SKM-1 (cell line): ENCODE data around the gene CTNNA3.

Source experiments
- DNase-seq: peaks from one replicate; lab custom pipeline; 2025; ENCODE audit not compliant: unreplicated experiment; lab: John Stamatoyannopoulos, UW

CTNNA3 gene

DNA sequence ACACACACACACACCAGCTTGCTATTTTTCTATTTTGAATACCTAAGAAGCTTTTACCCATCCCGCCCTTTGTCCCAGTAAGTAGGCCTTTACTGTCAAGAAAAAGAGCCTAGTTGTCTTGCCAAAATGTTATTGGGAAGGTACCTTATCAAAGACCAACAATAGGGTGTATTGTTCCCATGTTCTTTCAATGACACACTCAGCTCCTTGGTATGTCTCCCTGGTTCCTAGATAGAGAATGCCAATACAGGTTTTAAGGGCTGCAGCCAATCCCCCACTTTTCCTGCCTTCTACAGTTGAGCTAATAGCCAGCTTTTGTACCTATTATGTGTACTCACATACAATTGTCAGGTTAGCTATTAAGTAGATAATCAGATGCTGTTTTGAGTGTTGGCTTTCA lies 862.1 kb downstream of the CTNNA3 start:
- no peak for DNase-seq

- DNase-seq = no peak
Measured at GRCh38 chr10:66832781-66833422, 863.1 kb downstream of the CTNNA3 start.

GRCh38 chr10:66828957-66829356 lies 867.0 kb downstream of the CTNNA3 start:
- no peak for DNase-seq

DNA sequence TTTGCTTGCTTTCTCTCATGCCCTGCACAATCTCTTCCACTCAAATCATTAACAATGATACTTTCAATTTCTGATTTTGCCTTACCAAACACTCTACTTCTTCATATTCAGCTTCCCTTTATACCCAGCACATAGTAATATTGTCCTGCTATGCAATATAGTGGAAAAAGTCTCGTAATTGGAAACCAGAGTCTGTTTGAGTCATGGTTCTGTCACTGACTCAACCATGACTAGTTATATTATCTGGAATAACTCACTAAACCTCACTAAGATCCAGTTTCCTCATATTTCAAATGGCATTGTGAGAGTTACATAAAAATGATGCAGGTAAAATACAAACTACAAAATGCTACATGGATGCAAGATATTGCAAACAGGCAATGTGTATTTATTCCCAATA lies 868.6 kb downstream of the CTNNA3 start:
- DNase-seq = no peak

DNA sequence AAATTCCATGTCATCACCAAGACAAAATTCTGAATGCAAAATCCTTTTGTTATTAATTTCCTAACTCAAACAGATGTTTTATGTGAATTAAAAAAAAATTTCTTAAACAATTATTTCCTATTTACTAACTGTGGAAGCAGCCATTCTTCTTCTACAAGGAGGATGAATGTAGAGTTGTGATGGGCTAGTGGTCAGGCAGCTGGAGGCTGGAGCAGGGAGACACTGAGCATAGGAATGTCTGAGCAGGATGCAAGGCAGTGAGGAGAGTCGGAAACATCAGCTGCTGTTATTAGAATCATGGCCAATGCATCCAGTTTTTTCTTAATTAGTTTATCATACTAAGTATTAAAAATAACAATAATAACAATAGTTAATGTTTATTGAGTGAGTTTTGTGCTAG lies 872.7 kb downstream of the CTNNA3 start:
- no peak for DNase-seq

GRCh38 chr10:66822801-66823200 lies 873.2 kb downstream of the CTNNA3 start:
- no peak for DNase-seq

GRCh38 chr10:66819691-66820090 lies 876.3 kb downstream of the CTNNA3 start:
- no peak for DNase-seq

- DNase-seq = no peak
Measured at GRCh38 chr10:66813122-66813521, 882.9 kb downstream of the CTNNA3 start.

- DNase-seq = no peak
Measured at GRCh38 chr10:66811211-66811610, 884.8 kb downstream of the CTNNA3 start.

- no peak for DNase-seq
Measured at GRCh38 chr10:66809402-66809801, 886.6 kb downstream of the CTNNA3 start.

DNA sequence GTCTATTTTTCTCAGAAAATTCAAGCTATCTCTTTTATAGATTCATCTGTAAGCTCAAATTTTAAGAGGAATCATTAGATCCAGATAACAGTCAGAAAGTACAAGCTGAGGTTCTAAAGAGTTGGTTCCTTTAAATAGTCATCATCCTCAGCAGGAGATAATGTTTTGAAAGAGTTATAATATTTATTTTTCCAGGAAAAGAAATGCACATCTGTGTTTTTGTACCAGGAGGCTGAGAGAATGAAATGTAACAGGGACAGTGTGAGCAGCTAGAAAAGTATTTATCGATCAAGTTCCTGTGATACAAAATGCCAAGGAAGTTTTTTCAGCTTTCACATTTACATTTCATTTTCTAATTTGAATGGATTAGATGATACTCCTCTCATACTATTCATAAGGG lies 890.4 kb downstream of the CTNNA3 start:
- DNase-seq = no peak

GRCh38 chr10:66804962-66805361 lies 891.0 kb downstream of the CTNNA3 start:
- no peak for DNase-seq

DNA sequence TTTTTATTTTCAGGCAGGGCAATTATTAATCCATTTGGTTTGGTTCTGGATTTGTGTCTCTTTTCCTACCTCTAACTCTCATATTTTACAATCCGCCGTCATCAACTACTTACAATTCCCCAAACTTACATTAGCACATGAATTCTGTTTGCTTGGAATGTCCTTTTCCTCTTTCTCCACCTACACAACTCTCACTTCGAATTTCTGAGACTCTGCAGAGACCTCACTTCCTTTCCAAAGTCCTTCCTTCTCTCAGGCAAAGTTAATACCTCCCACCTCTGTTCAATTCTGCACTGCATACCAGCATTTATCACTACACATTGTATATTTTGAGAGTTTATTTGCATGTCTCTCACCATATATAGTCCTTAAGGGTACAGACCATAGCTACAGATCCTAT lies 892.8 kb downstream of the CTNNA3 start:
- no peak for DNase-seq

DNA sequence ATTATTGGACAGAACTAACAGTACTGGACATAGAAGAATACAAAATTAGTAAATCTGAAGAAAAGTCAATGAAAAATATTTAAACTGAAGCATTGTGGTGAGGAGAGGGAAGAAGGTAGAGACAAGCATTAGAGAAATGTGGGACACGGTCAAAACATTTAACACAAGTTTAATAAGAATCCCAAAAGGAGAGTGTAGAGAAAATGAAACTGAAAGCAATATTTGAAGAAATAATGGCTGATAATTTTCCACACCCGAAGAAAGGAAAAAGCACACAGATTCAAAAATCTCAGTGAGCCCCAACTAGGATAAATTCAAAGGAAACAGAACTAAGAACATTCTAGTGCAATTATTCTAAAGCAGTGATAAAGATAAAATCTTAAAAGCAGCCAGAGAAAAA lies 896.5 kb downstream of the CTNNA3 start:
- no peak for DNase-seq

DNA sequence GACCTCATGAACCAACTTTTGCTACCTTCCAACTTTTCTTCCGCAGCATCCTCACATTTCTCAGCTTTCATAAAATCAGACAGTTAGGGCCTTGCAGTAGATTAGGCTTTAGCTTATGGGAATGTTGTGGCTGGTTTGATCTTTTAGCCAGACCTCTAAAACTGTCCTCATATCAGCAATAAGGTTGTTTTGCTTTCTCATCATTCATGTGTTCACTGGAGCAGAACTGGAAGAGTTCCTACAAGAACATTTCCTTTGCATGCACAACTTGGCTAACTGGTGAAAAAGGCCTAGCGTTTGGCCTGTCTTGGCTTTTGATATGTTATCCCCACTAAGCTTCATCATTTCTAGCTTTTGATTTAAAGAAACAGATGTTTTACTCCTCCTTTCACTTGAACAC lies 900.1 kb downstream of the CTNNA3 start:
- DNase-seq = no peak

- DNase-seq = no peak
Measured at GRCh38 chr10:66792441-66792840, 903.6 kb downstream of the CTNNA3 start.

- DNase-seq = no peak
Measured at GRCh38 chr10:66788178-66788987, 907.6 kb downstream of the CTNNA3 start.

DNA sequence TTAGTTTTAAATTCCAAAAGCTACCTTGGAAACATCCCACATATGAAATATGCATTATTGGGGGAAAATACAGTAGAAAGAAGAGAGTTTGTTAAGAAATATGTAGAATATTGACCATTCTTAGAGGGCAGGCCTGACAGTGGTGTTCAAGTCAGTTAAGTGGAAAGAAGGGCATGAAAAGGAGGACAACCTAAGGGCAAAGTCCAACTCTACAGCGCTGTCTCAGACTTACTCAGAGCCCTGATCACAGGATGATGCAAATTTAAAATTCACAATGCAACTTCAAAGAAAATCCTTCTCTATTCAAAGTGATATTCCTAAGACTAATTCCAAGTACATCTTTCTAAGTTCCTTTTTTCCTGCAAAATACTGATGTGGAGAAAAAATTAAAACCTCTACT lies 909.3 kb downstream of the CTNNA3 start:
- no peak for DNase-seq

DNA sequence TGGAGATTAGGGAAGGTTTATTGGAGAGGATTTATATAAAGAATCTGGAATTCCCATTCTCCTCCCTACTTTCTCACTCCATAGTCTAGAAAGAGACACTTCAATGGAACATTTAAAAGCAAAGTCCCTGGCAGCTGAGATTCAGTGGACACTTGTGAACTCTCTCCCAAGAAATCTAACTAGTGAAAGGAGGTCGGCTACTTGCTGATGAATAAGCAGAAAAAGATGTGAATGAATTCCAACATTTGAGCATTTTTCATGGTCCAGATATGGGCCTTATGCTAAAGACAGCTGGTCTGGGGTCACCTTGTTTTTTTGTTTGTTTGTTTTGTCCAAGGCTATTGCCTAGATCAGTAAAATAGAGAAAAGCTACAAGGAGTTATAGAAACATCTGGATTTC lies 911.2 kb downstream of the CTNNA3 start:
- no peak for DNase-seq

- no peak for DNase-seq
Measured at GRCh38 chr10:66783316-66783715, 912.7 kb downstream of the CTNNA3 start.

- DNase-seq = no peak
Measured at GRCh38 chr10:66782776-66783175, 913.2 kb downstream of the CTNNA3 start.

- no peak for DNase-seq
Measured at GRCh38 chr10:66782144-66782543, 913.9 kb downstream of the CTNNA3 start.

- DNase-seq = no peak
Measured at GRCh38 chr10:66780796-66781195, 915.2 kb downstream of the CTNNA3 start.
